Spleen (tissue), 11 donors: ENCODE results near the gene TRAF5. TPM values are rescaled to one million over a fixed set of nuclear protein-coding genes. Genes with fewer than 3 reads are reported as not detected.
"Not testable (repeated sequence)": the region's sequence is repeated elsewhere in the genome, so short reads cannot be mapped to it uniquely, and the experiment has no call there.

Experiments
- DNase-seq: peaks from one replicate; pipeline ENCODE4 v3.0.0-alpha.2; 2020
- H3K27ac ChIP-seq, 8 donors: fragments of 200-600 bp; sonication (generic) in 7 of 8; 1 replicate in 4 of 8; 2 replicates in 4 of 8; pipeline versions ENCODE4 v1.5.0 to v1.8.0; 2016 to 2021; ENCODE audit warnings: inconsistent platforms in 4 of 8, mild to moderate bottlenecking in 4 of 8, moderate library complexity in 1 of 8
- H3K27me3 ChIP-seq, 7 donors: fragments of 200-600 bp; sonication (generic) in 6 of 7; replicated peaks in 1 of 7; 1 replicate in 4 of 7; 2 replicates in 3 of 7; pipeline versions ENCODE4 v1.5.0 to v1.8.0; 2016 to 2021; ENCODE audit warnings: inconsistent platforms in 3 of 7, mild to moderate bottlenecking in 1 of 7
- H3K36me3 ChIP-seq, 6 donors: fragments of 200-600 bp; sonication (generic) in 5 of 6; 1 replicate in 4 of 6; 2 replicates in 2 of 6; pipeline versions ENCODE4 v1.5.0 to v1.8.0; 2016 to 2021; ENCODE audit warnings: inconsistent platforms in 2 of 6
- H3K4me1 ChIP-seq, 6 donors: fragments of 200-600 bp; sonication (generic) in 5 of 6; 1 replicate in 3 of 6; 2 replicates in 3 of 6; pipeline versions ENCODE4 v1.5.0 to v1.8.0; 2016 to 2021; ENCODE audit warnings: inconsistent platforms in 3 of 6
- H3K4me3 ChIP-seq, 8 donors: fragments of 200-600 bp; sonication (generic) in 7 of 8; 1 replicate in 4 of 8; 2 replicates in 4 of 8; pipeline versions ENCODE4 v1.5.0 to v1.8.0; 2016 to 2021; ENCODE audit warnings: inconsistent platforms in 4 of 8, mild to moderate bottlenecking in 4 of 8, moderate library complexity in 2 of 8
- H3K9me3 ChIP-seq, 8 donors: fragments of 200-600 bp; sonication (generic) in 7 of 8; 1 replicate in 4 of 8; 2 replicates in 4 of 8; pipeline versions ENCODE4 v1.5.0 to v1.8.0; 2016 to 2021; ENCODE audit warnings: inconsistent platforms in 4 of 8
- POLR2A ChIP-seq, 3 donors: fragments of 450-650 bp; IDR thresholded peaks; one replicate each; pipeline ENCODE4 v1.5.1; 2017; ENCODE audit warnings: antibody characterized with exemption in 3 of 3, mild to moderate bottlenecking in 1 of 3
- POLR2AphosphoS5 ChIP-seq, 3 donors: sonication (generic); formaldehyde crosslinking; IDR thresholded peaks; one replicate each; pipeline ENCODE4 v1.5.1; 2017; ENCODE audit warnings: antibody characterized with exemption in 3 of 3
- WGBS, 5 donors: extraction: QIAGEN DNeasy Blood & Tissue Kit in 3 of 5; methylation state at CpG; one replicate each; pipeline versions ENCODE4 v1.1.5 to v1.1.7; 2013 to 2018; 5-methylcytosine and 5-hydroxymethylcytosine counted together
- intact Hi-C: fragments of 100-400 bp; cut with DNase I; formaldehyde crosslinking; loops from one replicate; pipeline ENCODE4 v1.15.0; 2023; ENCODE audit warnings: low total_unique reads
- polyA plus RNA-seq, 3 donors: library from polyadenylated mRNA; stranded (reverse); fragments of 200-250 nt; gene quantifications; one replicate each; pipeline ENCODE4 v1.2.1, GENCODE V29; 2013
- total RNA-seq, 7 donors: library from RNA; depleted of rRNA in 3 of 7; stranded (reverse); fragments of >200 nt in 3 of 7; fragmentation: NEBNext Ultra II Directional in 4 of 7; extraction: Animal tissue kit (Norgen Biotek cat#: 25700) in 4 of 7; gene quantifications; one replicate each; pipeline versions ENCODE4 v1.1.0 to v1.2.1, GENCODE V29; 2016 to 2021
- TF ChIP-seq, protein P1 (sequence below), 11 experiments: fragments of 200-600 bp in 7 of 11; fragments of 450-650 bp in 4 of 11; sonication (generic) in 4 of 11; IDR thresholded peaks in 8 of 11; conservative IDR thresholded peaks in 3 of 11; 1 replicate in 7 of 11; 2 replicates in 4 of 11; pipeline versions ENCODE4 v1.4.0 to v1.8.0; 2016 to 2021; ENCODE audit warnings: antibody characterized with exemption in 11 of 11, inconsistent platforms in 4 of 11, mild to moderate bottlenecking in 1 of 11
- donor health status: healthy with polysubstance abuse.
- donor health status: DM: no; HTN: no; CAD: no; lungs with moderate emphysema.
- donor health status: DM: no; HTN: no; CAD: no.
- donor health status: Bipolar disorder and iron deficiency.
- donor health status: healthy.
- donor health status: DM: no; HTN: no; CAD: no.
- donor health status: DM: yes; HTN: yes; CAD: no.

TRAF5 gene
- total and polyA plus RNA-seq, 10 donors: 34.9 to 69.6 (median 53.4) TPM

DNA sequence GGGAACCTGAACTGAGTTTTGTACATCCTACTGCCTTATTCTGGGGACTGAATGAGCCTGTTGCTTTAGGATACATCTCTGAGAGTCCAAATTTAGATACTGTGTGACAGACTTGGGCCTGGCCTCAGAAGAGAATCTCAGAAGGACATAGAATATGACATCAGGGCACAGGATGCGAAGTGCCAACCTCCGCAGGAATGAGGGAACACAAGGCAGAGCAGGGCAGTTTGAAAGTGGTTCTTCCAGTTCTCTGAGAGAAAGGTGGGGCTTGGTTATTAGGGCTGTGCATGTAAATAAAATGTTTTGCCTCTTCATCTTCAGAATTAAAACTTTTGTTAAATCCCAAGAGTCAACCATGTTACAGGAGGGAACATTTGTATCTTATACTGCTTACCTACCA, 23.1 kb downstream of the TRAF5 start:
- Histone ChIP-seq H3K27me3 (no peaks in the 10 kb centered on the region), H3K9me3 (no peaks in the 10 kb centered on the region), H3K27ac (no peak overlapping the region), H3K4me1 (peaks cover 10 to 93% (median 57%) of the 10 kb centered on the region in 6 donors), H3K36me3 (peaks cover 0 to 30% (median 0%) of the 10 kb centered on the region in 6 donors), H3K4me3 (no peak overlapping the region)
- intact Hi-C loops: no loop called here
- TF ChIP-seq, protein P1, sequence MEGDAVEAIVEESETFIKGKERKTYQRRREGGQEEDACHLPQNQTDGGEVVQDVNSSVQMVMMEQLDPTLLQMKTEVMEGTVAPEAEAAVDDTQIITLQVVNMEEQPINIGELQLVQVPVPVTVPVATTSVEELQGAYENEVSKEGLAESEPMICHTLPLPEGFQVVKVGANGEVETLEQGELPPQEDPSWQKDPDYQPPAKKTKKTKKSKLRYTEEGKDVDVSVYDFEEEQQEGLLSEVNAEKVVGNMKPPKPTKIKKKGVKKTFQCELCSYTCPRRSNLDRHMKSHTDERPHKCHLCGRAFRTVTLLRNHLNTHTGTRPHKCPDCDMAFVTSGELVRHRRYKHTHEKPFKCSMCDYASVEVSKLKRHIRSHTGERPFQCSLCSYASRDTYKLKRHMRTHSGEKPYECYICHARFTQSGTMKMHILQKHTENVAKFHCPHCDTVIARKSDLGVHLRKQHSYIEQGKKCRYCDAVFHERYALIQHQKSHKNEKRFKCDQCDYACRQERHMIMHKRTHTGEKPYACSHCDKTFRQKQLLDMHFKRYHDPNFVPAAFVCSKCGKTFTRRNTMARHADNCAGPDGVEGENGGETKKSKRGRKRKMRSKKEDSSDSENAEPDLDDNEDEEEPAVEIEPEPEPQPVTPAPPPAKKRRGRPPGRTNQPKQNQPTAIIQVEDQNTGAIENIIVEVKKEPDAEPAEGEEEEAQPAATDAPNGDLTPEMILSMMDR (IDR thresholded peaks at IDR 0.05 in 8 of 11, conservative IDR thresholded peaks at IDR 0.05 in 3 of 11): no peak
- no peak for TF ChIP-seq POLR2A (IDR thresholded peaks at IDR 0.05)
- DNase-seq: no peak
- 92 to 98% (median 96%) methylated on average over 2 of the region's 2 CpGs for WGBS, 5 donors

DNA sequence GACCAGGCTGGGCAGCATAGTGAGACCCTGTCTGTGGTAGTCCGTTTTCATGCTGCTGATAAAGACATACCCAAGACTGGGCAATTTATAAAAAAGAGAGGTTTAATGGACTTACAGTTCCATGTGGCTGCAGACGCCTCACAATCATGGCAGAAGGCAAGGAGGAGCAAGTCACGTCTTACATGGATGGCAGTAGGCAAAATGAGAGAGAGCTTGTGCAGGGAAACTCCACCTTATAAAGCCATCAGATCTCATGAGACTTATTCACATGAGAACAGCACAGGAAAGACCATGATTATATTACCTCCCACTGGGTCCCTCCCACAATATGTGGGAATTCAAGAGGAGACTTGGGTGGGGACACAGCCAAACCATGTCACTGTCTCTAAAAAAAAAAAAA, 25.4 kb downstream of the TRAF5 start:
- peaks cover 10 to 87% (median 40%) of the 10 kb centered on the region in 6 donors for H3K4me1 ChIP-seq
- H3K27me3 ChIP-seq, H3K9me3 ChIP-seq, DNase-seq, H3K4me3 ChIP-seq, intact Hi-C loops: not testable (repeated sequence)
- H3K27ac ChIP-seq: peak overlapping the region in 5 of 8 donors; percentile 54 to 80 (median 64)
- peaks cover 0 to 42% (median 10%) of the 10 kb centered on the region in 6 donors for H3K36me3 ChIP-seq
- WGBS, 5 donors: 92 to 98% (median 96%) methylated on average over 3 of the region's 3 CpGs

DNA sequence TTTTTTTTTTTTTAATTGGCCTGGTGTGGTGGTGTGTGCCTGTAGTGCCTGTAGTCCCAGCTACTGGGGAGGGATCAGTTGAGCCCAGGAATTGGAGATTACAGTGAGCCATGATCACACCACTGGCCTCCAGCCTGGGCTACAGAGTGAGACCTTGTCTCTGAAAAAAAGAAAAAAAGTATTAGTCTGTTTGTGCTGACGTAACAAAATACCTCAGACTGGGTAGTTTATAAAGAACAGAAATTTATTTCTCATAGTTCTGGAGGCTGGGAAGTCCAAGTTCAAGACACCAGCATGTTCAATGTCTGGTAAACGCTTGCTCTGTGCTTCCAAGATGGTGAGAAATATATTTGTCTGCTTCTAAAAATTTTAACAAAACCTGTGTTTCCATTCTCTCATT, 25.8 kb downstream of the TRAF5 start:
- Histone ChIP-seq H3K9me3 (no peaks in the 10 kb centered on the region), H3K27ac (peak overlapping the region in 6 of 8 donors; percentile 8 to 80 (median 63)), H3K4me3 (no peak overlapping the region), H3K4me1 (peaks cover 10 to 83% (median 36%) of the 10 kb centered on the region in 6 donors), H3K36me3 (peaks cover 0 to 43% (median 11%) of the 10 kb centered on the region in 6 donors), H3K27me3 (no peaks in the 10 kb centered on the region)
- TF ChIP-seq POLR2AphosphoS5 (IDR thresholded peaks at IDR 0.05) (no peak), POLR2A (IDR thresholded peaks at IDR 0.05) (no peak)
- TF ChIP-seq, protein P1 (IDR thresholded peaks at IDR 0.05 in 8 of 11, conservative IDR thresholded peaks at IDR 0.05 in 3 of 11): no peak
- 83 to 98% (median 92%) methylated on average over 2 of the region's 2 CpGs for WGBS, 5 donors
- DNase-seq: no peak
- intact Hi-C loops: no loop called here

DNA sequence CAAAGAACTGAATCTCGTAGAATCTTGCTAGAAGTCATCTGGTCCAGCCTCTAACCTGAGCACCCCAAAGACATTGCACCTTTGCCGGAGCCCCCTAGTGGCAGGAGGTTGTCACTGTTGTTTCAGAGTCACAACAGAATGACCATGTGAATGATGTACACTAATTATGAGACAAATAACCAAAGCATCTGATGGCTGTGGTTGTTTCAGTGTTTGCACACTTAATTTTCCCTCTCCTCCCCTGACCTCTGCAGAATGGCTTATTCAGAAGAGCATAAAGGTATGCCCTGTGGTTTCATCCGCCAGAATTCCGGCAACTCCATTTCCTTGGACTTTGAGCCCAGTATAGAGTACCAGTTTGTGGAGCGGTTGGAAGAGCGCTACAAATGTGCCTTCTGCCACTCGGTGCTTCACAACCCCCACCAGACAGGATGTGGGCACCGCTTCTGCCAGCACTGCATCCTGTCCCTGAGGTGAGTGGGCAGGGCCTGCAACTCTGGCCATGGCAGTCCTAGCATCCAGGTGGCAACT, 26.4 kb downstream of the TRAF5 start:
- peak overlapping the region in 7 of 8 donors; percentile 16 to 80 (median 62) for H3K27ac ChIP-seq
- no peaks in the 10 kb centered on the region for H3K27me3 ChIP-seq
- WGBS, 5 donors: 39 to 49% (median 43%) methylated on average over 8 of the region's 8 CpGs
- DNase-seq: peak; percentile 92
- H3K9me3 ChIP-seq: no peaks in the 10 kb centered on the region
- peaks cover 0 to 49% (median 14%) of the 10 kb centered on the region in 6 donors for H3K36me3 ChIP-seq
- TF ChIP-seq, protein P1 (IDR thresholded peaks at IDR 0.05 in 8 of 11, conservative IDR thresholded peaks at IDR 0.05 in 3 of 11): peak; percentile 23 to 79 (median 67)
- TF ChIP-seq POLR2A (IDR thresholded peaks at IDR 0.05) (no peak), POLR2AphosphoS5 (IDR thresholded peaks at IDR 0.05) (peak; percentile 61 to 79 (median 72))
- intact Hi-C loops: no loop called here
- H3K4me3 ChIP-seq: peak overlapping the region in 1 of 8 donors; percentile 29
- H3K4me1 ChIP-seq: peaks cover 10 to 79% (median 31%) of the 10 kb centered on the region in 6 donors
